H9 (cell line): ENCODE results near the gene GFM1. TPM values are rescaled to one million over a fixed set of nuclear protein-coding genes. Genes with fewer than 3 reads are reported as not detected.

Source experiments
- DNase-seq: peaks from one replicate; pipeline ENCODE4 v3.0.0-alpha.2; 2017
- H2AFZ ChIP-seq: one replicate; pipeline ENCODE4 v1.6.1; 2013; ENCODE audit warnings: mild to moderate bottlenecking, low read length, control low read depth, moderate library complexity
- H2AK5ac ChIP-seq: 2 replicates; pipeline ENCODE4 v1.6.1; 2013; ENCODE audit warnings: low read length, control low read depth, mixed read lengths; ENCODE audit not compliant: insufficient read length
- H2BK120ac ChIP-seq: one replicate; pipeline ENCODE4 v1.6.1; 2013; ENCODE audit warnings: low read depth, mild to moderate bottlenecking, low read length, control low read depth, inconsistent platforms; ENCODE audit not compliant: poor library complexity, severe bottlenecking
- H2BK12ac ChIP-seq: 2 replicates; pipeline ENCODE4 v1.6.1; 2013; ENCODE audit warnings: low read length, control low read depth, mixed read lengths, low read depth; ENCODE audit not compliant: insufficient read length
- H2BK15ac ChIP-seq: 2 replicates; pipeline ENCODE4 v1.6.1; 2013; ENCODE audit warnings: low read depth, low read length, control low read depth
- H2BK20ac ChIP-seq: one replicate; pipeline ENCODE4 v1.6.1; 2013; ENCODE audit warnings: low read depth, mild to moderate bottlenecking, low read length, control low read depth, inconsistent platforms; ENCODE audit not compliant: poor library complexity, severe bottlenecking
- H2BK5ac ChIP-seq: 2 replicates; pipeline ENCODE4 v1.6.1; 2013; ENCODE audit warnings: low read length, control low read depth, mixed read lengths; ENCODE audit not compliant: insufficient read length
- H3K14ac ChIP-seq: 2 replicates; pipeline ENCODE4 v1.6.1; 2013; ENCODE audit warnings: low read length, control low read depth; ENCODE audit not compliant: insufficient read depth
- H3K18ac ChIP-seq: 2 replicates; pipeline ENCODE4 v1.6.1; 2013; ENCODE audit warnings: low read depth, mild to moderate bottlenecking, mixed read lengths, low read length, control low read depth; ENCODE audit not compliant: insufficient read length
- H3K23ac ChIP-seq: 2 replicates; pipeline ENCODE4 v1.6.1; 2013; ENCODE audit warnings: low read length, control low read depth, mixed read lengths, low read depth; ENCODE audit not compliant: insufficient read length
- H3K23me2 ChIP-seq: 2 replicates; pipeline ENCODE4 v1.6.1; 2013; ENCODE audit warnings: low read depth, mild to moderate bottlenecking, mixed read lengths, low read length, control low read depth; ENCODE audit not compliant: insufficient read length, poor library complexity, severe bottlenecking
- H3K27ac ChIP-seq: 2 replicates; pipeline ENCODE4 v1.5.1; 2013; ENCODE audit warnings: low read length, control low read depth, mixed read lengths, low read depth; ENCODE audit not compliant: insufficient read length
- H3K27me3 ChIP-seq: 2 replicates; pipeline ENCODE4 v1.6.1; 2013; ENCODE audit warnings: low read length, control low read depth, inconsistent platforms; ENCODE audit not compliant: insufficient read depth
- H3K4ac ChIP-seq: 2 replicates; pipeline ENCODE4 v1.6.1; 2013; ENCODE audit warnings: low read depth, mild to moderate bottlenecking, control low read depth, inconsistent platforms, low read length, moderate library complexity
- H3K4me1 ChIP-seq: 2 replicates; pipeline ENCODE4 v1.6.1; 2013; ENCODE audit warnings: low read length, control low read depth, inconsistent platforms; ENCODE audit not compliant: insufficient read depth
- H3K4me2 ChIP-seq: 2 replicates; pipeline ENCODE4 v1.6.1; 2013; ENCODE audit warnings: low read length, control low read depth, mixed read lengths; ENCODE audit not compliant: insufficient read length, insufficient read depth
- H3K56ac ChIP-seq: 2 replicates; pipeline ENCODE4 v1.6.1; 2013; ENCODE audit warnings: low read depth, mild to moderate bottlenecking, mixed read lengths, low read length, control low read depth; ENCODE audit not compliant: insufficient read length
- H3K79me1 ChIP-seq: 2 replicates; pipeline ENCODE4 v1.6.1; 2013; ENCODE audit warnings: low read depth, mild to moderate bottlenecking, moderate library complexity, low read length, control low read depth, inconsistent platforms; ENCODE audit not compliant: insufficient read depth, poor library complexity, severe bottlenecking
- H3K79me2 ChIP-seq: 2 replicates; pipeline ENCODE4 v1.6.1; 2013; ENCODE audit warnings: low read length, control low read depth, inconsistent platforms; ENCODE audit not compliant: insufficient read depth
- H3K9ac ChIP-seq: 2 replicates; pipeline ENCODE4 v1.6.1; 2013; ENCODE audit warnings: low read length, control low read depth, mixed read lengths; ENCODE audit not compliant: insufficient read length; ENCODE audit errors: extremely low read depth
- H3K9me3 ChIP-seq: one replicate; pipeline ENCODE4 v1.6.1; 2013; ENCODE audit warnings: low read depth, low read length, inconsistent platforms; ENCODE audit not compliant: control insufficient read depth
- H3T11ph ChIP-seq: one replicate; pipeline ENCODE4 v1.6.1; 2013; ENCODE audit warnings: mild to moderate bottlenecking, low read length, control low read depth, inconsistent platforms
- H4K20me1 ChIP-seq: one replicate; pipeline ENCODE4 v1.6.1; 2013; ENCODE audit not compliant: control insufficient read depth, insufficient read length, insufficient read depth
- H4K5ac ChIP-seq: 2 replicates; pipeline ENCODE4 v1.6.1; 2013; ENCODE audit warnings: low read depth, mild to moderate bottlenecking, mixed read lengths, low read length, control low read depth; ENCODE audit not compliant: insufficient read length
- H4K8ac ChIP-seq: replicated peaks from 2 replicates; pipeline ENCODE4 v1.6.1; 2013; ENCODE audit warnings: low read length, control low read depth, mixed read lengths, low read depth; ENCODE audit not compliant: insufficient read length
- H4K91ac ChIP-seq: 2 replicates; pipeline ENCODE4 v1.6.1; 2013; ENCODE audit warnings: low read depth, mild to moderate bottlenecking, moderate library complexity, mixed read lengths, low read length, control low read depth; ENCODE audit not compliant: insufficient read length
- H3K27ac Mint-ChIP-seq, 3 experiments: 2 replicates in 2 of 3; 3 replicates in 1 of 3; pipeline ENCODE4 v1.8.0; 2020 to 2021; ENCODE audit warnings: mixed read lengths in 3 of 3, mild to moderate bottlenecking in 1 of 3, moderate library complexity in 1 of 3
- H3K27me3 Mint-ChIP-seq: 2 replicates; pipeline ENCODE4 v1.8.0; 2021; ENCODE audit warnings: low read depth, mild to moderate bottlenecking, moderate library complexity, mixed read lengths
- H3K36me3 Mint-ChIP-seq, 3 experiments: 2 replicates in 2 of 3; 3 replicates in 1 of 3; pipeline ENCODE4 v1.8.0; 2020 to 2021; ENCODE audit warnings: low read depth in 3 of 3, mixed read lengths in 3 of 3; ENCODE audit not compliant: insufficient read depth in 1 of 3
- H3K4me1 Mint-ChIP-seq, 2 experiments: 2 replicates each; pipeline ENCODE4 v1.8.0; 2020; ENCODE audit warnings: mixed read lengths in 2 of 2
- H3K4me3 Mint-ChIP-seq, 2 experiments: 2 replicates in 1 of 2; 3 replicates in 1 of 2; pipeline ENCODE4 v1.8.0; 2020 to 2021; ENCODE audit warnings: mild to moderate bottlenecking in 2 of 2, mixed read lengths in 2 of 2, moderate library complexity in 1 of 2
- H3K9me3 Mint-ChIP-seq, 2 experiments: 2 replicates in 1 of 2; 3 replicates in 1 of 2; pipeline ENCODE4 v1.8.0; 2020; ENCODE audit warnings: mild to moderate bottlenecking in 2 of 2, mixed read lengths in 2 of 2, moderate library complexity in 1 of 2
- whole genome bisulfite sequencing: extraction: QIAGEN DNeasy Blood & Tissue Kit; methylation state at CpG from one replicate; pipeline ENCODE4 v1.1.7; 2013; ENCODE audit warnings: missing lambda C conversion rate, low lambda C conversion rate, mixed read lengths; ENCODE audit not compliant: insufficient read length; ENCODE audit errors: extremely low coverage; 5-methylcytosine and 5-hydroxymethylcytosine counted together
- total RNA-seq: library from RNA; stranded (reverse); gene quantifications from 2 replicates; pipeline ENCODE4 v1.2.1, GENCODE V29; 2021
- TF ChIP-seq, protein P1 (sequence below): fragments of 200-600 bp; sonication (generic); conservative IDR thresholded peaks from 3 replicates; pipeline ENCODE4 v1.8.0; 2021; ENCODE audit warnings: antibody characterized with exemption, mild to moderate bottlenecking

The GFM1 gene
- total RNA-seq, 1 experiment from 2014 or later = 47.1 TPM

DNA sequence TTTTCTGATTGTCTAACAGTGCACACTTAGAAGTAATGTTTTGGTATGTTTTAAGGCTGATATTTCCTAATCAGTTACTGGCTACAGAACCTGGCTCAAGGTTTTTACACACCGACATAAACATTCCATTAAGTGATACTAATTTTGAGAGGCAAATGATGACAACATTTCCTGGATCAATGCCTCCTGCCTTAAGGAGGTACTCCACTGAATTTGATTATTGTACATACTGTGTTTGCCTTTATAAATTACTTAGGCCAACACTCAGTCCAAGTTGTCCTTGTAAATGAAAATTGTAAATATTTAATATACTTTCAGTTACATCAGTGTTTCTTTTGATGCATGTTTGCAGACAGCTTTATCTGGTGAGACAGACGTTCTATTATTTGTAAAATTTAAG lies 52.3 kb downstream of the GFM1 start:
- Histone ChIP-seq H4K8ac (no peak overlapping the region), H2BK15ac (no peak overlapping the region), H2BK12ac (no peak overlapping the region), H3K9me3 (no peaks in the 10 kb centered on the region), H3K27ac (no peak overlapping the region), H3T11ph (no peak overlapping the region), H2BK20ac (no peak overlapping the region), H3K79me2 (no peaks in the 10 kb centered on the region), H3K56ac (no peak overlapping the region), H3K14ac (no peak overlapping the region), H3K18ac (no peak overlapping the region), H3K4me1 (no peaks in the 10 kb centered on the region), H3K23me2 (no peaks in the 10 kb centered on the region), H2BK120ac (no peak overlapping the region), H2BK5ac (no peak overlapping the region), H2AK5ac (no peak overlapping the region), H4K20me1 (no peaks in the 10 kb centered on the region), H3K23ac (no peak overlapping the region), H3K4me2 (no peak overlapping the region), H3K27me3 (no peaks in the 10 kb centered on the region), H3K79me1 (no peaks in the 10 kb centered on the region), H4K91ac (no peak overlapping the region), H4K5ac (no peak overlapping the region), H3K4ac (no peak overlapping the region), H3K9ac (no peak overlapping the region), H2AFZ (no peak overlapping the region)
- H3K36me3 Mint-ChIP-seq = peaks cover 0 to 24% (median 24%) of the 10 kb centered on the region in 3 experiments; a peak in 5 of 7 replicates
- DNase-seq = no peak
- no peak overlapping the region for H3K4me3 Mint-ChIP-seq
- no peaks in the 10 kb centered on the region for H3K4me1 Mint-ChIP-seq
- no peak overlapping the region for H3K27ac Mint-ChIP-seq
- no peaks in the 10 kb centered on the region for H3K9me3 Mint-ChIP-seq
- no peaks in the 10 kb centered on the region for H3K27me3 Mint-ChIP-seq
- WGBS = no CpG with 5 or more reads among the region's 2 CpGs
- TF ChIP-seq, protein P1, sequence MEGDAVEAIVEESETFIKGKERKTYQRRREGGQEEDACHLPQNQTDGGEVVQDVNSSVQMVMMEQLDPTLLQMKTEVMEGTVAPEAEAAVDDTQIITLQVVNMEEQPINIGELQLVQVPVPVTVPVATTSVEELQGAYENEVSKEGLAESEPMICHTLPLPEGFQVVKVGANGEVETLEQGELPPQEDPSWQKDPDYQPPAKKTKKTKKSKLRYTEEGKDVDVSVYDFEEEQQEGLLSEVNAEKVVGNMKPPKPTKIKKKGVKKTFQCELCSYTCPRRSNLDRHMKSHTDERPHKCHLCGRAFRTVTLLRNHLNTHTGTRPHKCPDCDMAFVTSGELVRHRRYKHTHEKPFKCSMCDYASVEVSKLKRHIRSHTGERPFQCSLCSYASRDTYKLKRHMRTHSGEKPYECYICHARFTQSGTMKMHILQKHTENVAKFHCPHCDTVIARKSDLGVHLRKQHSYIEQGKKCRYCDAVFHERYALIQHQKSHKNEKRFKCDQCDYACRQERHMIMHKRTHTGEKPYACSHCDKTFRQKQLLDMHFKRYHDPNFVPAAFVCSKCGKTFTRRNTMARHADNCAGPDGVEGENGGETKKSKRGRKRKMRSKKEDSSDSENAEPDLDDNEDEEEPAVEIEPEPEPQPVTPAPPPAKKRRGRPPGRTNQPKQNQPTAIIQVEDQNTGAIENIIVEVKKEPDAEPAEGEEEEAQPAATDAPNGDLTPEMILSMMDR = no peak
